Hepatocyte (in vitro differentiated cells): ENCODE measurements around the gene SLC15A5.

Experiments
- CTCF ChIP-seq: fragments of 200-600 bp; sonication (generic); IDR thresholded peaks from 2 replicates; pipeline ENCODE4 v1.5.1; 2016; ENCODE audit warnings: antibody characterized with exemption, mild to moderate bottlenecking; ENCODE audit not compliant: poor library complexity
- EZH2 ChIP-seq: fragments of 200-600 bp; sonication (generic); IDR thresholded peaks from 2 replicates; pipeline ENCODE4 v1.6.1; 2016; ENCODE audit warnings: antibody characterized with exemption, mild to moderate bottlenecking, borderline replicate concordance
- EZH2phosphoT487 ChIP-seq: fragments of 200-600 bp; sonication (generic); IDR thresholded peaks from one replicate; pipeline ENCODE4 v1.6.1; 2018; ENCODE audit warnings: antibody characterized with exemption, mild to moderate bottlenecking, low read depth, moderate library complexity; ENCODE audit not compliant: unreplicated experiment, severe bottlenecking

DNA sequence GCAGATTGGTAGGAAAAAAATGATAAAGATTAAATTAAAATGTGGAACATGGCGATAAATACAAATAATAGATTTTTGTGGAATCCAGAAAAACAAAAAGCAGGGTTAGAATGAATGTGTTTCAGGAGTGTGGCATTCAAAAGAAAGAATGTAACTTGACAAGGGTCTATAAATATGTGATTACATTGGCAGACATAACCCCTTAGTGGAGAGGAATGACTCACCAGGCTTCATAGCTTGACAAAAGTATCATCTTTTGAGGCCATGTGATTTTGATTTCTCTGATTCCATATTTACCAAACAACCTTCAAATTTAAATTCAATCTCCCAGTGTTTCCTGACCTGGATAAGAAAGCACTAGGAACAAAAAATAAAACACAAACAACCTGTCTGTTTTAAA is 45.5 kb upstream of the SLC15A5 start:
- TF ChIP-seq CTCF, result no peak
- TF ChIP-seq EZH2, result no peak
- TF ChIP-seq EZH2phosphoT487, result no peak
